Lung (tissue), 12 donors: ENCODE data around the gene CDKN1C. TPM values are rescaled to one million over a fixed set of nuclear protein-coding genes. Genes with fewer than 3 reads are reported as not detected.

Experiments used
- ATAC-seq: fragments of 200-7000 bp; cut with Tn5 transposase; one replicate; pipeline ENCODE4 v1.9.1; 2020; ENCODE audit warnings: moderate number of reproducible peaks; ENCODE audit not compliant: insufficient read depth, low FRiP score
- DNase-seq, 3 donors: peaks; one replicate each; pipeline ENCODE4 v3.0.0-alpha.2; 2013 to 2017
- H3K27ac ChIP-seq, 2 donors: one replicate each; pipeline ENCODE4 v1.5.1; 2013; ENCODE audit warnings: mild to moderate bottlenecking in 2 of 2, moderate library complexity in 2 of 2, control low read depth in 1 of 2, inconsistent platforms in 1 of 2, low read depth in 1 of 2, low read length in 1 of 2
- H3K27me3 ChIP-seq, 3 donors: one replicate each; pipeline ENCODE4 v1.5.1; 2013; ENCODE audit warnings: low read length in 2 of 3; ENCODE audit not compliant: control insufficient read depth in 3 of 3, insufficient read depth in 3 of 3
- H3K36me3 ChIP-seq, 4 donors: one replicate each; pipeline ENCODE4 v1.5.1; 2013; ENCODE audit warnings: low read length in 4 of 4, mild to moderate bottlenecking in 1 of 4, moderate library complexity in 1 of 4; ENCODE audit not compliant: control insufficient read depth in 4 of 4, insufficient read depth in 4 of 4
- H3K4me1 ChIP-seq, 5 donors: one replicate each; pipeline ENCODE4 v1.5.1; 2013; ENCODE audit warnings: low read length in 5 of 5, mild to moderate bottlenecking in 2 of 5, moderate library complexity in 1 of 5; ENCODE audit not compliant: control insufficient read depth in 5 of 5, insufficient read depth in 5 of 5
- H3K4me3 ChIP-seq: one replicate; pipeline ENCODE4 v1.5.1; 2013; ENCODE audit warnings: mild to moderate bottlenecking, control low read depth, moderate library complexity
- H3K9ac ChIP-seq, 2 donors: one replicate each; pipeline ENCODE4 v1.5.1; 2013; ENCODE audit warnings: low read length in 2 of 2, control low read depth in 1 of 2; ENCODE audit not compliant: insufficient read depth in 1 of 2
- H3K9me3 ChIP-seq, 4 donors: one replicate each; pipeline ENCODE4 v1.5.1; 2013; ENCODE audit warnings: low read length in 3 of 4, mild to moderate bottlenecking in 1 of 4, moderate library complexity in 1 of 4; ENCODE audit not compliant: control insufficient read depth in 4 of 4, insufficient read depth in 3 of 4
- WGBS, 2 donors: extraction: QIAGEN DNeasy Blood & Tissue Kit; methylation state at CpG; one replicate each; pipeline ENCODE4 v1.1.7; 2013; 5-methylcytosine and 5-hydroxymethylcytosine counted together
- polyA plus RNA-seq, 2 donors: library from polyadenylated mRNA; stranded (reverse); fragments of 200-250 nt; gene quantifications; one replicate each; pipeline ENCODE4 v1.2.1, GENCODE V29; 2013
- total RNA-seq, 2 donors: library from RNA; depleted of rRNA in 1 of 2; stranded (reverse); fragments of >200 nt in 1 of 2; gene quantifications; one replicate each; pipeline ENCODE4 v1.2.1, GENCODE V29; 2014 to 2021
- TF ChIP-seq, protein P1 (sequence below): IDR thresholded peaks from 2 replicates; pipeline ENCODE4 v1.5.1; 2012; ENCODE audit warnings: mild to moderate bottlenecking; ENCODE audit errors: control extremely low read depth, extremely low read depth
- donor health status: control.
- donor health status: control.
- donor health status: Bipolar disorder and iron deficiency.
- donor health status: healthy.
- donor health status: DM: yes; HTN: yes; CAD: no.

The CDKN1C gene
- total and polyA plus RNA-seq, 4 donors: 9.9 to 123 (median 26.8) TPM

DNA sequence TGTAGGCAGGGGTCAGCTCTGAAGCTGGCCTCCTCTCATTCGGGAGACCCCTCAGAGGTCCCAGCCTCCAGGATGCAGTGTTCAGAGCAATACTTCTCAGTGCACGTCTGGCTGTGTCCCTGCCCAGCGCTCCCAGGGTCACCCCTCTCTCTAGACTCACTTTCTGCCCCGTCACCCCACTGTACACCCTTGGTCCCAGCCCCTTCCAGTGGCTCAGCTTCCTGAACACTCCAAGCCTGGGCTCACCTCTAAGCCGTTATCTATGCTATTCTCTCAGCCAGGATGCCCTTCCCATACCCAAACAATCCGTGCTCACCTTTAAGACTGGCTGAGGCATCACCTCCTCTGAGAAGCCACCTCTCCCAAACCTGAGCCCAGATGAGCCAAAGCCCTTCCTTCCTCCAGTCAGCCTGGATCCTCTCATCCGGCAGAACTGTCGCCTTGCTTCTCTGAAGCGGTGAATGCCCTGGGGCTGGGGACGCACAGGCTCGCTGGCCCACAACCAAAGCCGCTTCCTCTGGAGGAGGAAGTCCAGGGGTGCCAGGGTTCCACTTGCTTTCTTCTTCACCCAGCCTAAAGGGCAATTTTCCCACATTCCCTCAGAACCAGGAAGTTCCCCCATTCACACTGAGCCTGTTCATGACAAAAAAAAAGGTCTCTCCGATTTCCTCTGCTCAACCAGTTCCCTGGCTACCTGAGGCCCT, 13.7 kb upstream of the CDKN1C start:
- DNase-seq: no peak

DNA sequence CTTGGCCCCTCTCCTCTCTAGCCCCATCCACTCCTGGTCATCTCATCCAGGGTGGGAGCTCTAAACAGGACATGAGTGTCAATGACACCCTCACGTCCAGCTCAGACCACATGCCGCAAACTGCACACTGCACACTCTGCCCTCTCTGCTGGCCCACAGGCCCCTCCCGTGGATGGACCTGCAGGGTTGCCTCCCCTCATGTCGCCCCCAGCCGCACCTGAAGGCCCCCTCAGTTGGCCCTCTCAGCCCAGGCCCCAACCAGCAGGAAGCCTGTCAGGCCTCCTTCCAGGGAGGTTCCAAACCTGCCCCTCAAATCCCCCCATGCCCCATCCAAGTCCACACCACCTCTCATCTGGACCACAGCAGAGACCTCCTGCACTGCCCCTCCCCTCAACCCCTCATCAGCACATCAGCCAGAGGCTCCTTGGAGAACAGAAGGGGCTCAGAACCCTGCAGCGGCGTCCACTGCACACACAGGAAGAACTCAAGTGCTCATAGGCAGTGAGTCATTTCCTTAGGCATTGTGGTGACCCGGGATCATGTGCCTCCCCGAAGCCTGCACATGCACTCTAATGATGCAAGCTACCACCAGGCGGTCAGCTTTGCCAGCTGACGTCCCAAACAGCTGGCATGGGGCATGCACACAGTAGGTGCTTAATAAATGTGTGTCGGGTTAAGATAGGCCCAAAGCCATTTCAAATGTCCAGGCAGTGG, 12.9 kb upstream of the CDKN1C start:
- WGBS, 2 donors: 33 to 43% methylated on average over 12 of the region's 12 CpGs
- TF ChIP-seq, protein P1, sequence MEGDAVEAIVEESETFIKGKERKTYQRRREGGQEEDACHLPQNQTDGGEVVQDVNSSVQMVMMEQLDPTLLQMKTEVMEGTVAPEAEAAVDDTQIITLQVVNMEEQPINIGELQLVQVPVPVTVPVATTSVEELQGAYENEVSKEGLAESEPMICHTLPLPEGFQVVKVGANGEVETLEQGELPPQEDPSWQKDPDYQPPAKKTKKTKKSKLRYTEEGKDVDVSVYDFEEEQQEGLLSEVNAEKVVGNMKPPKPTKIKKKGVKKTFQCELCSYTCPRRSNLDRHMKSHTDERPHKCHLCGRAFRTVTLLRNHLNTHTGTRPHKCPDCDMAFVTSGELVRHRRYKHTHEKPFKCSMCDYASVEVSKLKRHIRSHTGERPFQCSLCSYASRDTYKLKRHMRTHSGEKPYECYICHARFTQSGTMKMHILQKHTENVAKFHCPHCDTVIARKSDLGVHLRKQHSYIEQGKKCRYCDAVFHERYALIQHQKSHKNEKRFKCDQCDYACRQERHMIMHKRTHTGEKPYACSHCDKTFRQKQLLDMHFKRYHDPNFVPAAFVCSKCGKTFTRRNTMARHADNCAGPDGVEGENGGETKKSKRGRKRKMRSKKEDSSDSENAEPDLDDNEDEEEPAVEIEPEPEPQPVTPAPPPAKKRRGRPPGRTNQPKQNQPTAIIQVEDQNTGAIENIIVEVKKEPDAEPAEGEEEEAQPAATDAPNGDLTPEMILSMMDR: no peak
- no peak overlapping the region for H3K9ac ChIP-seq
- DNase-seq: peak in 2 of 3 donors; percentile 37 to 57
- peaks cover 0 to 23% (median 8%) of the 10 kb centered on the region in 5 donors for H3K4me1 ChIP-seq
- H3K4me3 ChIP-seq: no peak overlapping the region
- peak; percentile 56 for ATAC-seq
- H3K27ac ChIP-seq: peak overlapping the region in 1 of 2 donors; percentile 91
- no peaks in the 10 kb centered on the region for H3K36me3 ChIP-seq
- H3K9me3 ChIP-seq: no peaks in the 10 kb centered on the region
- peaks cover 0 to under 1% (median 0%) of the 10 kb centered on the region in 3 donors for H3K27me3 ChIP-seq

More for the DNA sequence above, 13.7 kb upstream of the CDKN1C start:
- Histone ChIP-seq H3K27me3 (peaks cover 0 to 2% (median 0%) of the 10 kb centered on the region in 3 donors), H3K27ac (peak overlapping the region in 1 of 2 donors; percentile 91), H3K4me3 (no peak overlapping the region), H3K4me1 (peaks cover 0 to 23% (median 8%) of the 10 kb centered on the region in 5 donors), H3K36me3 (no peaks in the 10 kb centered on the region), H3K9ac (no peak overlapping the region), H3K9me3 (no peaks in the 10 kb centered on the region)
- no peak for ATAC-seq
- 43 to 51% methylated on average over 13 of the region's 13 CpGs for WGBS, 2 donors
- TF ChIP-seq, protein P1: no peak

DNA sequence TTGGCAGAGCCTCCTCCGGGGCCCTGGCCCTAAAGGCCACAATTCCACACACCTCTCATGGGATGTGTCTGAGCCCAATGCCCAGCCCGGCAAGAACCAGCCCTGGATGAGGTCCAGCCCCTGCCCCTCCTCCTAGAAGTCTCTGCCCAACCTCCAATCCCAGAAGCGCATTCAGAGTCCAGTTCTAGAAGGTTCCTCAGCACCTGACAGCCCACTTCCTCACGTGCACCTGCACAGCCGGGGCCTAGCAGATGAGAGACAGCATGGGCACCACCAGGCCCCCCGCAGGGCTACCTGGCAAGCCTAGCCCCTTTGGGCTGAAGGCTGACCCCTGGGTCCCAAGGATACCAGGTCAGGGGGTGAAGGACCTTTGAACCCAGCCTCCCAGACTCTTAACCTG, 11.5 kb upstream of the CDKN1C start:
- no peak overlapping the region for H3K27ac ChIP-seq
- H3K4me1 ChIP-seq: peaks cover 0 to 31% (median 8%) of the 10 kb centered on the region in 5 donors
- DNase-seq (no peak), ATAC-seq (no peak)
- TF ChIP-seq, protein P1: no peak
- WGBS, 2 donors: 95 to 96% methylated on average over 6 of the region's 6 CpGs
- H3K9me3 ChIP-seq: no peaks in the 10 kb centered on the region
- H3K9ac ChIP-seq: no peak overlapping the region
- no peaks in the 10 kb centered on the region for H3K36me3 ChIP-seq
- H3K4me3 ChIP-seq: no peak overlapping the region
- H3K27me3 ChIP-seq: no peaks in the 10 kb centered on the region
